HepG2 (cell line): ENCODE results near the gene FAM20A. TPM values are rescaled to one million over a fixed set of nuclear protein-coding genes. Genes with fewer than 3 reads are reported as not detected.

Source experiments
- AHR ChIP-seq: IDR thresholded peaks from 2 replicates; pipeline ENCODE4 v1.6.1; 2018; ENCODE audit warnings: missing genetic modification reagents, missing compliant biosample characterization
- ATF1 ChIP-seq: IDR thresholded peaks from 2 replicates; pipeline ENCODE4 v1.6.1; 2016; ENCODE audit warnings: mild to moderate bottlenecking, control low read depth
- DNMT1 ChIP-seq: sonication (generic); formaldehyde crosslinking; IDR thresholded peaks from 2 replicates; pipeline ENCODE4 v1.5.1; 2020; ENCODE audit warnings: mild to moderate bottlenecking, missing genetic modification reagents
- FIP1L1 ChIP-seq: fragments of 200-400 bp; formaldehyde crosslinking; IDR thresholded peaks from 2 replicates; pipeline ENCODE4 v1.6.1; 2018; ENCODE audit warnings: low read depth, mild to moderate bottlenecking, low read length, moderate library complexity, borderline replicate concordance; ENCODE audit not compliant: insufficient read depth
- GTF3A ChIP-seq: sonication (generic); formaldehyde crosslinking; conservative IDR thresholded peaks from 2 replicates; pipeline ENCODE4 v1.4.0; 2020; ENCODE audit warnings: mild to moderate bottlenecking, missing genetic modification reagents
- KDM3A ChIP-seq: IDR thresholded peaks from 2 replicates; pipeline ENCODE4 v1.6.1; 2018; ENCODE audit warnings: low read depth, missing compliant biosample characterization
- PPARG ChIP-seq: conservative IDR thresholded peaks from 2 replicates; pipeline ENCODE4 v1.6.1; 2016; ENCODE audit warnings: missing biosample characterization, missing genetic modification reagents
- SALL1 ChIP-seq: sonication (generic); formaldehyde crosslinking; IDR thresholded peaks from 2 replicates; pipeline ENCODE4 v1.8.0; 2022; ENCODE audit warnings: mild to moderate bottlenecking, missing genetic modification reagents
- SIX4 ChIP-seq: sonication (generic); formaldehyde crosslinking; IDR thresholded peaks from 2 replicates; pipeline ENCODE4 v1.4.0; 2020; ENCODE audit warnings: missing genetic modification reagents
- SMC3 ChIP-seq: IDR thresholded peaks from 2 replicates; pipeline ENCODE4 v1.6.1; 2011; ENCODE audit warnings: low read length, improper control_type of control experiment
- ZKSCAN5 ChIP-seq: sonication (generic); formaldehyde crosslinking; IDR thresholded peaks from 2 replicates; pipeline ENCODE4 v1.5.1; 2020; ENCODE audit warnings: mild to moderate bottlenecking, missing genetic modification reagents
- ZNF10 ChIP-seq: sonication (generic); formaldehyde crosslinking; IDR thresholded peaks from 2 replicates; pipeline ENCODE4 v1.4.0; 2020; ENCODE audit warnings: mild to moderate bottlenecking, low read depth, missing genetic modification reagents, borderline replicate concordance
- ZNF383 ChIP-seq: sonication (generic); formaldehyde crosslinking; IDR thresholded peaks from 2 replicates; pipeline ENCODE4 v1.4.0; 2020; ENCODE audit warnings: missing genetic modification reagents, mild to moderate bottlenecking, borderline replicate concordance
- ZNF75D ChIP-seq: sonication (generic); formaldehyde crosslinking; IDR thresholded peaks from 2 replicates; pipeline ENCODE4 v1.8.1; 2023; ENCODE audit warnings: missing genetic modification reagents, mild to moderate bottlenecking, borderline replicate concordance
- polyA plus RNA-seq, 8 experiments: library from polyadenylated mRNA; depleted of rRNA in 3 of 8; stranded (reverse) in 7 of 8; unstranded in 1 of 8; fragments of >200 nt; fragmentation: Illumina TruSeq in 4 of 8; extraction: Trizol in 4 of 8; gene quantifications; 2 replicates each; pipeline versions ENCODE4 v1.2.1 to v1.2.3, GENCODE V29; 2011 to 2016; ENCODE audit warnings: low read depth in 4 of 8, missing spikeins in 1 of 8, mixed read lengths in 1 of 8; ENCODE audit not compliant: insufficient read depth in 1 of 8
- total RNA-seq, 5 experiments: library from RNA; depleted of rRNA; stranded (reverse); fragments of >200 nt; fragmentation: Illumina TruSeq; extraction: Trizol; gene quantifications; 2 replicates each; pipeline ENCODE4 v1.2.3, GENCODE V29; 2016; ENCODE audit warnings: low read depth in 1 of 5
- TF ChIP-seq, protein P1 (sequence below): sonication (generic); formaldehyde crosslinking; IDR thresholded peaks from 2 replicates; pipeline ENCODE4 v1.5.0; 2020; ENCODE audit warnings: missing genetic modification reagents, mild to moderate bottlenecking, borderline replicate concordance
- TF ChIP-seq, protein P2 (sequence below): sonication (generic); formaldehyde crosslinking; conservative IDR thresholded peaks from 2 replicates; pipeline ENCODE4 v1.8.0; 2022; ENCODE audit warnings: missing genetic modification reagents
- TF ChIP-seq, protein P3 (sequence below): sonication (generic); formaldehyde crosslinking; IDR thresholded peaks from 2 replicates; pipeline ENCODE4 v1.4.0; 2020; ENCODE audit warnings: missing genetic modification reagents, mild to moderate bottlenecking, borderline replicate concordance
- TF ChIP-seq, protein P4 (sequence below): fragments of 450-650 bp; IDR thresholded peaks from 2 replicates; pipeline ENCODE4 v1.6.1; 2017
- TF ChIP-seq, protein P5 (sequence below): sonication (generic); formaldehyde crosslinking; IDR thresholded peaks from 2 replicates; pipeline ENCODE4 v1.4.0; 2020; ENCODE audit warnings: missing genetic modification reagents, borderline replicate concordance
- TF ChIP-seq, protein P6 (sequence below): sonication (generic); formaldehyde crosslinking; IDR thresholded peaks from 2 replicates; pipeline ENCODE4 v1.5.0; 2020; ENCODE audit warnings: mild to moderate bottlenecking, low read depth, missing genetic modification reagents, borderline replicate concordance

FAM20A gene
- total and polyA plus RNA-seq, 2 of the 13 experiments (the other 11 are each of a cell fraction or from before 2014, with no cell fraction given), result 9.3 to 20.7 TPM

DNA sequence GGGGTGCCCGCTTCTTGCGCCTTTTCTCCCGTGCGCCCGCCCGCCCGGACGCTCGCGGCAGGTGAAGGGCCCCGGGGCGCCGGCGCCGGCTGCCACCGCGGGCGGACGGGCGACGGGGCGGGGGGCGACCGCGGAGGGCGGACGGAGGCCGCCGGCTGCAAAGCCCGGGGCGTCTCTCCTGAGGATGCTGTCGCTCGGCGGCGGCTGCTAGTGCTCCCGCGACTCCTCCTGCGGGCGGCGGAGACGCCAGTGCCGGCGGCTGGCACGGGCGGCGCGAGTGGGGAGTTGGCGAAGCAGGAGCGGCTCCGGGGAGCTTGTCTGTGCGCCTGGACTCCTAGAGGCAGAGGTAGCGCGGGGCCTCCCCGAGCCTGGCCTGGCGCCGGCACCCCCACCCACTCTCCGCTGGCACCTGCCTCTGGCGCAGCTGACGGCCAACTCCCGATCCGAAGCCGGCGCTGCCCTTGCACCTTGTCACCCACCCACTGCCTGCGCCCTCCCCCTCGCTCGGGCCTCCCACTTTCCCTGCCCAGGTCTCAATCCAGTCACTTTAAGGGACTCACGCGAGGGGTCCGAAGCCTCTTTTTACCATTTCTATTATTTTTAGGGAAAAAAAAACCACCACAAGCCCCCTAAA, at the start of gene FAM20A (continued):
- TF ChIP-seq, protein P1, sequence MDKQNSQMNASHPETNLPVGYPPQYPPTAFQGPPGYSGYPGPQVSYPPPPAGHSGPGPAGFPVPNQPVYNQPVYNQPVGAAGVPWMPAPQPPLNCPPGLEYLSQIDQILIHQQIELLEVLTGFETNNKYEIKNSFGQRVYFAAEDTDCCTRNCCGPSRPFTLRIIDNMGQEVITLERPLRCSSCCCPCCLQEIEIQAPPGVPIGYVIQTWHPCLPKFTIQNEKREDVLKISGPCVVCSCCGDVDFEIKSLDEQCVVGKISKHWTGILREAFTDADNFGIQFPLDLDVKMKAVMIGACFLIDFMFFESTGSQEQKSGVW (CRISPR knock-in tag), result no peak
- no peak for TF ChIP-seq ZNF75D (CRISPR knock-in tag)
- TF ChIP-seq KDM3A (CRISPR knock-in tag), result peak; percentile 70
- TF ChIP-seq AHR, result no peak
- no peak for TF ChIP-seq ZNF383 (CRISPR knock-in tag)
- TF ChIP-seq DNMT1 (CRISPR knock-in tag), result 0 out of 2 replicates have a peak, but pooled peaks have one; percentile 65
- TF ChIP-seq ATF1 (CRISPR knock-in tag), result no peak
- TF ChIP-seq SALL1 (CRISPR knock-in tag), result peak; percentile 84
- no peak for TF ChIP-seq PPARG (CRISPR knock-in tag)
- no peak for TF ChIP-seq ZKSCAN5 (CRISPR knock-in tag)
- no peak for TF ChIP-seq SMC3
- TF ChIP-seq, protein P2, sequence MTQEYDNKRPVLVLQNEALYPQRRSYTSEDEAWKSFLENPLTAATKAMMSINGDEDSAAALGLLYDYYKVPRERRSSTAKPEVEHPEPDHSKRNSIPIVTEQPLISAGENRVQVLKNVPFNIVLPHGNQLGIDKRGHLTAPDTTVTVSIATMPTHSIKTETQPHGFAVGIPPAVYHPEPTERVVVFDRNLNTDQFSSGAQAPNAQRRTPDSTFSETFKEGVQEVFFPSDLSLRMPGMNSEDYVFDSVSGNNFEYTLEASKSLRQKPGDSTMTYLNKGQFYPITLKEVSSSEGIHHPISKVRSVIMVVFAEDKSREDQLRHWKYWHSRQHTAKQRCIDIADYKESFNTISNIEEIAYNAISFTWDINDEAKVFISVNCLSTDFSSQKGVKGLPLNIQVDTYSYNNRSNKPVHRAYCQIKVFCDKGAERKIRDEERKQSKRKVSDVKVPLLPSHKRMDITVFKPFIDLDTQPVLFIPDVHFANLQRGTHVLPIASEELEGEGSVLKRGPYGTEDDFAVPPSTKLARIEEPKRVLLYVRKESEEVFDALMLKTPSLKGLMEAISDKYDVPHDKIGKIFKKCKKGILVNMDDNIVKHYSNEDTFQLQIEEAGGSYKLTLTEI (CRISPR knock-in tag), result no peak
- no peak for TF ChIP-seq SIX4
- no peak for TF ChIP-seq GTF3A (CRISPR knock-in tag)
- TF ChIP-seq, protein P3, sequence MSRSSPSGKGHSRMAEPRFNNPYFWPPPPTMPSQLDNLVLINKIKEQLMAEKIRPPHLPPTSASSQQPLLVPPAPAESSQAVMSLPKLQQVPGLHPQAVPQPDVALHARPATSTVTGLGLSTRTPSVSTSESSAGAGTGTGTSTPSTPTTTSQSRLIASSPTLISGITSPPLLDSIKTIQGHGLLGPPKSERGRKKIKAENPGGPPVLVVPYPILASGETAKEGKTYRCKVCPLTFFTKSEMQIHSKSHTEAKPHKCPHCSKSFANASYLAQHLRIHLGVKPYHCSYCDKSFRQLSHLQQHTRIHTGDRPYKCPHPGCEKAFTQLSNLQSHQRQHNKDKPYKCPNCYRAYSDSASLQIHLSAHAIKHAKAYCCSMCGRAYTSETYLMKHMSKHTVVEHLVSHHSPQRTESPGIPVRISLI (CRISPR knock-in tag), result no peak; the same call in 1 of the 2 replicates
- TF ChIP-seq ZNF10, result no peak
- TF ChIP-seq, protein P4, sequence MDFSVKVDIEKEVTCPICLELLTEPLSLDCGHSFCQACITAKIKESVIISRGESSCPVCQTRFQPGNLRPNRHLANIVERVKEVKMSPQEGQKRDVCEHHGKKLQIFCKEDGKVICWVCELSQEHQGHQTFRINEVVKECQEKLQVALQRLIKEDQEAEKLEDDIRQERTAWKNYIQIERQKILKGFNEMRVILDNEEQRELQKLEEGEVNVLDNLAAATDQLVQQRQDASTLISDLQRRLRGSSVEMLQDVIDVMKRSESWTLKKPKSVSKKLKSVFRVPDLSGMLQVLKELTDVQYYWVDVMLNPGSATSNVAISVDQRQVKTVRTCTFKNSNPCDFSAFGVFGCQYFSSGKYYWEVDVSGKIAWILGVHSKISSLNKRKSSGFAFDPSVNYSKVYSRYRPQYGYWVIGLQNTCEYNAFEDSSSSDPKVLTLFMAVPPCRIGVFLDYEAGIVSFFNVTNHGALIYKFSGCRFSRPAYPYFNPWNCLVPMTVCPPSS, result no peak
- TF ChIP-seq, protein P5, sequence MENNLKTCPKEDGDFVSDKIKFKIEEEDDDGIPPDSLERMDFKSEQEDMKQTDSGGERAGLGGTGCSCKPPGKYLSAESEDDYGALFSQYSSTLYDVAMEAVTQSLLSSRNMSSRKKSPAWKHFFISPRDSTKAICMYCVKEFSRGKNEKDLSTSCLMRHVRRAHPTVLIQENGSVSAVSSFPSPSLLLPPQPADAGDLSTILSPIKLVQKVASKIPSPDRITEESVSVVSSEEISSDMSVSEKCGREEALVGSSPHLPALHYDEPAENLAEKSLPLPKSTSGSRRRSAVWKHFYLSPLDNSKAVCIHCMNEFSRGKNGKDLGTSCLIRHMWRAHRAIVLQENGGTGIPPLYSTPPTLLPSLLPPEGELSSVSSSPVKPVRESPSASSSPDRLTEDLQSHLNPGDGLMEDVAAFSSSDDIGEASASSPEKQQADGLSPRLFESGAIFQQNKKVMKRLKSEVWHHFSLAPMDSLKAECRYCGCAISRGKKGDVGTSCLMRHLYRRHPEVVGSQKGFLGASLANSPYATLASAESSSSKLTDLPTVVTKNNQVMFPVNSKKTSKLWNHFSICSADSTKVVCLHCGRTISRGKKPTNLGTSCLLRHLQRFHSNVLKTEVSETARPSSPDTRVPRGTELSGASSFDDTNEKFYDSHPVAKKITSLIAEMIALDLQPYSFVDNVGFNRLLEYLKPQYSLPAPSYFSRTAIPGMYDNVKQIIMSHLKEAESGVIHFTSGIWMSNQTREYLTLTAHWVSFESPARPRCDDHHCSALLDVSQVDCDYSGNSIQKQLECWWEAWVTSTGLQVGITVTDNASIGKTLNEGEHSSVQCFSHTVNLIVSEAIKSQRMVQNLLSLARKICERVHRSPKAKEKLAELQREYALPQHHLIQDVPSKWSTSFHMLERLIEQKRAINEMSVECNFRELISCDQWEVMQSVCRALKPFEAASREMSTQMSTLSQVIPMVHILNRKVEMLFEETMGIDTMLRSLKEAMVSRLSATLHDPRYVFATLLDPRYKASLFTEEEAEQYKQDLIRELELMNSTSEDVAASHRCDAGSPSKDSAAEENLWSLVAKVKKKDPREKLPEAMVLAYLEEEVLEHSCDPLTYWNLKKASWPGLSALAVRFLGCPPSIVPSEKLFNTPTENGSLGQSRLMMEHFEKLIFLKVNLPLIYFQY (CRISPR knock-in tag), result no peak
- no peak for TF ChIP-seq FIP1L1
- TF ChIP-seq, protein P6, sequence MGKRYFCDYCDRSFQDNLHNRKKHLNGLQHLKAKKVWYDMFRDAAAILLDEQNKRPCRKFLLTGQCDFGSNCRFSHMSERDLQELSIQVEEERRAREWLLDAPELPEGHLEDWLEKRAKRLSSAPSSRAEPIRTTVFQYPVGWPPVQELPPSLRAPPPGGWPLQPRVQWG (CRISPR knock-in tag), result no peak
